ENCODE data around the gene PLD1.
A peak's percentile ranks its signal among the peaks of the same experiment; 100 is the strongest.

GRCh38 chr3:171829841-171830517 is 19.7 kb upstream of the PLD1 start:
- TF ChIP-seq CTCF (IDR thresholded peaks at IDR 0.05) (peak in 5 of 6 experiments; percentile 61 to 89 (median 77)), POLR2A (IDR thresholded peaks at IDR 0.05) (no peak)

Measured in esophagus squamous epithelium (tissue), 4 donors.